WTC11 (cell line): ENCODE data around the gene HGS. TPM values are rescaled to one million over a fixed set of nuclear protein-coding genes. Genes with fewer than 3 reads are reported as not detected.

Source experiments
- ATAC-seq: fragments of 200-7000 bp; cut with Tn5 transposase; 2 replicates; pipeline ENCODE4 v1.10.0; 2021; ENCODE audit warnings: mild to moderate bottlenecking, moderate library complexity
- CTCF ChIA-PET: fragments of 300-600 bp; sonication (Branson Sonifier 250); formaldehyde crosslinking; loops from one replicate; lab custom pipeline; 2021; ENCODE audit warnings: antibody characterized with exemption; lab: Charles Lee
- POLR2A ChIA-PET: fragments of 350-600 bp; sonication (Branson Sonifier 250); formaldehyde crosslinking; loops from one replicate; lab custom pipeline; 2021; ENCODE audit warnings: antibody characterized with exemption; lab: Charles Lee
- DNase-seq: peaks from one replicate; pipeline ENCODE4 v3.0.0; 2021; ENCODE audit warnings: low spot score
- H3K27ac Mint-ChIP-seq: 2 replicates; pipeline ENCODE4 v1.8.0; 2021; ENCODE audit warnings: mixed read lengths
- H3K27me3 Mint-ChIP-seq: 2 replicates; pipeline ENCODE4 v1.8.0; 2021; ENCODE audit warnings: low read depth, mild to moderate bottlenecking, moderate library complexity, mixed read lengths
- H3K36me3 Mint-ChIP-seq: 2 replicates; pipeline ENCODE4 v1.8.0; 2021; ENCODE audit warnings: mixed read lengths
- H3K4me1 Mint-ChIP-seq: 2 replicates; pipeline ENCODE4 v1.8.0; 2022; ENCODE audit warnings: mixed read lengths
- H3K4me3 Mint-ChIP-seq: 2 replicates; pipeline ENCODE4 v1.8.0; 2021; ENCODE audit warnings: mild to moderate bottlenecking, moderate library complexity, mixed read lengths
- H3K9me3 Mint-ChIP-seq: 2 replicates; pipeline ENCODE4 v1.8.0; 2021; ENCODE audit warnings: mixed read lengths
- CDX4 ChIP-seq: fragments of 250-450 bp; sonication (Bioruptor Pico); IDR thresholded peaks from 2 replicates; pipeline ENCODE4 v1.9.0; 2021; ENCODE audit warnings: moderate library complexity, mild to moderate bottlenecking, inconsistent platforms, borderline replicate concordance
- E2F1 ChIP-seq: sonication (generic); formaldehyde crosslinking; IDR thresholded peaks from 2 replicates; pipeline ENCODE4 v1.8.0; 2022; ENCODE audit warnings: mild to moderate bottlenecking, missing genetic modification reagents
- ETV6 ChIP-seq: sonication (generic); formaldehyde crosslinking; IDR thresholded peaks from 2 replicates; pipeline ENCODE4 v1.8.1; 2022; ENCODE audit warnings: mild to moderate bottlenecking, missing genetic modification reagents
- JUN ChIP-seq: sonication (generic); formaldehyde crosslinking; IDR thresholded peaks from 2 replicates; pipeline ENCODE4 v1.8.0; 2023; ENCODE audit warnings: mild to moderate bottlenecking, missing genetic modification reagents
- NR3C1 ChIP-seq: sonication (generic); formaldehyde crosslinking; conservative IDR thresholded peaks from 2 replicates; pipeline ENCODE4 v1.8.1; 2023; ENCODE audit warnings: low read depth, mild to moderate bottlenecking, missing genetic modification reagents
- PRDM15 ChIP-seq: sonication (generic); formaldehyde crosslinking; IDR thresholded peaks from 2 replicates; pipeline ENCODE4 v1.8.0; 2022; ENCODE audit warnings: missing genetic modification reagents
- RORB ChIP-seq: fragments of 250-450 bp; sonication (Bioruptor Pico); IDR thresholded peaks from 2 replicates; pipeline ENCODE4 v1.9.0; 2021; ENCODE audit warnings: mild to moderate bottlenecking
- SMAD4 ChIP-seq: sonication (generic); formaldehyde crosslinking; IDR thresholded peaks from 2 replicates; pipeline ENCODE4 v1.8.0; 2022; ENCODE audit warnings: mild to moderate bottlenecking, missing genetic modification reagents
- SOX15 ChIP-seq: fragments of 250-450 bp; sonication (Bioruptor Pico); IDR thresholded peaks from 2 replicates; pipeline ENCODE4 v1.9.0; 2021; ENCODE audit warnings: mild to moderate bottlenecking
- TP53 ChIP-seq: sonication (generic); formaldehyde crosslinking; IDR thresholded peaks from 2 replicates; pipeline ENCODE4 v1.8.1; 2023; ENCODE audit warnings: mild to moderate bottlenecking, missing genetic modification reagents
- USF1 ChIP-seq: sonication (generic); formaldehyde crosslinking; IDR thresholded peaks from 2 replicates; pipeline ENCODE4 v1.8.0; 2022; ENCODE audit warnings: mild to moderate bottlenecking, missing genetic modification reagents
- ZBTB43 ChIP-seq: sonication (generic); formaldehyde crosslinking; IDR thresholded peaks from 2 replicates; pipeline ENCODE4 v1.8.1; 2023; ENCODE audit warnings: mild to moderate bottlenecking, missing genetic modification reagents
- ZNF219 ChIP-seq: sonication (generic); formaldehyde crosslinking; IDR thresholded peaks from 2 replicates; pipeline ENCODE4 v1.8.0; 2023; ENCODE audit warnings: missing genetic modification reagents, mild to moderate bottlenecking, borderline replicate concordance
- ZNF317 ChIP-seq: sonication (generic); formaldehyde crosslinking; IDR thresholded peaks from 2 replicates; pipeline ENCODE4 v1.8.1; 2023; ENCODE audit warnings: low read depth, mild to moderate bottlenecking, moderate library complexity, missing genetic modification reagents, borderline replicate concordance
- ZNF396 ChIP-seq: fragments of 250-450 bp; sonication (Bioruptor Pico); IDR thresholded peaks from 2 replicates; pipeline ENCODE4 v1.8.0; 2021; ENCODE audit warnings: mild to moderate bottlenecking, moderate library complexity, borderline replicate concordance
- total RNA-seq: library from RNA; stranded (reverse); gene quantifications from 3 replicates; pipeline ENCODE4 v1.2.3, GENCODE V29; 2021
- TF ChIP-seq, protein P1 (sequence below): fragments of 250-450 bp; sonication (Bioruptor Pico); IDR thresholded peaks from 2 replicates; pipeline ENCODE4 v1.9.0; 2021; ENCODE audit warnings: mild to moderate bottlenecking
- TF ChIP-seq, protein P2 (sequence below): fragments of 250-450 bp; sonication (Bioruptor Pico); conservative IDR thresholded peaks from 2 replicates; pipeline ENCODE4 v1.9.0; 2021; ENCODE audit warnings: mild to moderate bottlenecking

HGS gene
- total RNA-seq, 1 experiment from 2014 or later: 113 TPM

DNA sequence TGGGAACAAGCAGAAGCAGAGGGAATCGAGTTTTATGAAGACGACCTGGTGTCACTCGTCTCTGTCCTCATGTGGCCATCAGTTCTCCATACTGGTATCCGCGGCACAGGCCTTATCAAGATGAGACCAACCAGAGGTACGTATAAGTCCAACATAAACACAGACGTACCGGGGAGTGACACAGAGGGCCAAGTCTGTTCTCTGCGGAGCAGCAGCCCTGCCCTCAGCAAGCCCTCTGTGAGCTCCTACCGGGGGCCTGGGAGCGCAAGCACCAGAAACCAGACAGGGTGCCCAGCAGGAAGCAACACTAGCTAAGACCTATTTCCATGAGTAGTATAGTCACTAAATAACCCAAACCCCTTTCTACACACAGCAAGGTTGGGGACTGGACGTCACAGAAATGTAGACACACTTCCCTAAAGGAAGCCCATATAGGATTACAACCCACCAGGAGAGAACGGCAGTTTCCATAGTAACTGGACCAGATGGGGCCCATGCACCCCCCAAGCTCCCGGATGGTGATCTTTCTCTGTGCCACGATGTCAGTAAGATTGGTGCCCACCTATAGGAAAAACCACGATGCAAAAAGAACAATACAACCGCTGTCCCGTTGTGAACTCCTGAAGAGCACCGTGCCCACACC, 1.1 kb upstream of the HGS start:
- ATAC-seq (no peak), DNase-seq (no peak)
- H3K4me1 Mint-ChIP-seq: peaks cover 12% of the 10 kb centered on the region
- ChIA-PET CTCF (interaction anchor here (0.9 to 2.7 kb wide), 4 partner anchors 11 to 20 kb away, joined by 7 to 15 read pairs (median 10); partner anchors contain the start of gene MRPL12), POLR2A (no interaction called here)
- H3K9me3 Mint-ChIP-seq: no peaks in the 10 kb centered on the region
- H3K27me3 Mint-ChIP-seq: no peaks in the 10 kb centered on the region; the same call in 1 of the 2 replicates
- H3K4me3 Mint-ChIP-seq: peak overlapping the region; percentile 86
- peak overlapping the region; percentile 29 for H3K27ac Mint-ChIP-seq
- TF ChIP-seq SMAD4 (CRISPR knock-in tag): no peak
- TF ChIP-seq PRDM15: no peak
- TF ChIP-seq, protein P1, sequence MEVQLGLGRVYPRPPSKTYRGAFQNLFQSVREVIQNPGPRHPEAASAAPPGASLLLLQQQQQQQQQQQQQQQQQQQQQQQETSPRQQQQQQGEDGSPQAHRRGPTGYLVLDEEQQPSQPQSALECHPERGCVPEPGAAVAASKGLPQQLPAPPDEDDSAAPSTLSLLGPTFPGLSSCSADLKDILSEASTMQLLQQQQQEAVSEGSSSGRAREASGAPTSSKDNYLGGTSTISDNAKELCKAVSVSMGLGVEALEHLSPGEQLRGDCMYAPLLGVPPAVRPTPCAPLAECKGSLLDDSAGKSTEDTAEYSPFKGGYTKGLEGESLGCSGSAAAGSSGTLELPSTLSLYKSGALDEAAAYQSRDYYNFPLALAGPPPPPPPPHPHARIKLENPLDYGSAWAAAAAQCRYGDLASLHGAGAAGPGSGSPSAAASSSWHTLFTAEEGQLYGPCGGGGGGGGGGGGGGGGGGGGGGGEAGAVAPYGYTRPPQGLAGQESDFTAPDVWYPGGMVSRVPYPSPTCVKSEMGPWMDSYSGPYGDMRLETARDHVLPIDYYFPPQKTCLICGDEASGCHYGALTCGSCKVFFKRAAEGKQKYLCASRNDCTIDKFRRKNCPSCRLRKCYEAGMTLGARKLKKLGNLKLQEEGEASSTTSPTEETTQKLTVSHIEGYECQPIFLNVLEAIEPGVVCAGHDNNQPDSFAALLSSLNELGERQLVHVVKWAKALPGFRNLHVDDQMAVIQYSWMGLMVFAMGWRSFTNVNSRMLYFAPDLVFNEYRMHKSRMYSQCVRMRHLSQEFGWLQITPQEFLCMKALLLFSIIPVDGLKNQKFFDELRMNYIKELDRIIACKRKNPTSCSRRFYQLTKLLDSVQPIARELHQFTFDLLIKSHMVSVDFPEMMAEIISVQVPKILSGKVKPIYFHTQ (CRISPR knock-in tag): no peak
- no peak for TF ChIP-seq JUN (CRISPR knock-in tag)
- no peak for TF ChIP-seq ETV6 (CRISPR knock-in tag)
- TF ChIP-seq, protein P2, sequence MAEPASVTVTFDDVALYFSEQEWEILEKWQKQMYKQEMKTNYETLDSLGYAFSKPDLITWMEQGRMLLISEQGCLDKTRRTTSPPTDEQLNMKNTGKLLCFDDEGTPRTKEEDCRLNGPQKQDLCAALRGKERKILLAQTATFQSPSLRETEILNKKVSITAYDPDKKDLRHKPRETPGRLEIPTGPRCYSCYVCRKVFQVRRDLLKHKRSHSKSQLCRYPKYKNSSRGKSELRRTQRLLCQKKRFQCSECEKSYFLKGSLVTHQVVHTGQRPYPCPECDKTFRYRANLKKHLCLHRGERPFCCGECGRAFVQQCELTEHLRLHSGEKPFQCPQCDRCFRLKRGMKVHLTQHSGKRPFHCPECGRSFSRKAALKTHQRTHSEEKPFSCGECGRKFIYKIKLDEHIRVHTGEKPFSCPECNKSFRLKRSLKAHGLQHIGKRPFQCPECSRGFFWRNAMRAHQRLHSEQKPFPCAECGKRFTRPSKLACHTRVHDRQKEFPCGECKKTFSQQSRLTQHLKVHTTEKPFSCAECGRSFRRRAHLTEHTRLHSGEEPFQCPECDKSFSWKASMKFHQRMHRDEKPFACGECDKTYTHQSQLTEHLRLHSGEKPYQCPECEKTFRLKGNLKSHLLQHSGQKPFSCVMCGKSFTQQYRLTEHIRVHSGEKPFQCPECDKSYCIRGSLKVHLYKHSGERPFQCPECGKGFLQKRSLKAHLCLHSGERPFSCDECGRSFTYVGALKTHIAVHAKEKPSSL (CRISPR knock-in tag): no peak
- no peak for TF ChIP-seq USF1
- TF ChIP-seq ZNF219: no peak
- TF ChIP-seq NR3C1: no peak
- TF ChIP-seq ZNF396: no peak
- peaks cover 23% of the 10 kb centered on the region for H3K36me3 Mint-ChIP-seq

DNA sequence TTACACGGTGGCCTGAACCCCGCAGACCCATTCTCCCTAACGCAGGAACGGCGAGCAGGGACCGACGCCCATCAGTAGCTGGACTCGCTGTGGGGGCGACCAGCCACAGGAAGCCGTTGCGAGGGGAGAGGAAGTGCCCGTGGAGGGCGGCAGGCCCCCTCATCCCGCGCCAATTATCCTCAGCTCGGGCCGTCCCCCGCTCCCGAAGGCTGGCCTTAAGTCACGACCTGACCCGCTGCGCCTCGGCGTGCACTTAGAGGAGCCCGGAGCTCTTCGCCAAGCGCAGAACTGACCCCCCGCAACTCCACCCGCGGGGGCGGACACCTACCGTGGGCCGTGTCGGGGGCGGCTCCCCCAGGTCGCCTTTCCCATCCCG, 615 bp upstream of the HGS start:
- H3K9me3 Mint-ChIP-seq: no peaks in the 10 kb centered on the region
- H3K4me3 Mint-ChIP-seq: peak overlapping the region; percentile 86
- no peak overlapping the region for H3K27ac Mint-ChIP-seq
- H3K4me1 Mint-ChIP-seq: peaks cover 12% of the 10 kb centered on the region
- H3K36me3 Mint-ChIP-seq: peaks cover 23% of the 10 kb centered on the region
- 0 out of 2 replicates have a peak, but pooled peaks have one; percentile 35 for TF ChIP-seq ZBTB43
- no peak for TF ChIP-seq TP53 (CRISPR knock-in tag)
- no peak for TF ChIP-seq ZNF317 (CRISPR knock-in tag)
- no peak for TF ChIP-seq RORB (CRISPR knock-in tag)
- no peak for TF ChIP-seq SOX15 (CRISPR knock-in tag)
- no peak for TF ChIP-seq E2F1
- TF ChIP-seq CDX4 (CRISPR knock-in tag): no peak
- ATAC-seq: no peak
- no peaks in the 10 kb centered on the region; the same call in 1 of the 2 replicates for H3K27me3 Mint-ChIP-seq
- POLR2A ChIA-PET: interaction anchor here (0.8 to 1.2 kb wide), 5 partner anchors 11 to 354 kb away, joined by 3 to 6 read pairs (median 3); partner anchors contain the start of genes CCDC137, DCXR, MRPL12 and OXLD1
- CTCF ChIA-PET: interaction anchor here (0.9 to 2.7 kb wide), 7 partner anchors 8 to 186 kb away, joined by 5 to 15 read pairs (median 7); partner anchors contain the start of gene MRPL12
- no peak for DNase-seq
